GM18507 (cell line): ENCODE measurements around the gene RETREG3.
A peak's percentile ranks its signal among the peaks of the same experiment; 100 is the strongest.

Experiments
- DNase-seq: peaks from one replicate; pipeline ENCODE4 v3.0.0; 2011; ENCODE audit warnings: low read depth; ENCODE audit not compliant: insufficient read length; ENCODE audit errors: extremely low spot score
- FAIRE-seq: peaks from 2 replicates; lab custom pipeline; 2011; peaks lifted over from hg19 to GRCh38; lab: Jason Lieb, UNC

RETREG3 gene

GRCh38 chr17:42537156-42537805, 71.9 kb downstream of the RETREG3 start:
- DNase-seq: no peak
- no peak for FAIRE-seq

- FAIRE-seq: peak; percentile 52
- DNase-seq: peak; percentile 83
These were observed 72.6 kb downstream of the RETREG3 start for GRCh38 chr17:42536372-42537155.

GRCh38 chr17:42536048-42536371, 73.2 kb downstream of the RETREG3 start, which contains the start of gene NAGLU:
NAGLU (plus strand) TSS chr17:42536241; CDS start chr17:42536273, 32 bp downstream.
- FAIRE-seq (peak; percentile 84), DNase-seq (peak; percentile 99)

GRCh38 chr17:42535155-42536047, 73.8 kb downstream of the RETREG3 start:
- FAIRE-seq: no peak
- DNase-seq: no peak

GRCh38 chr17:42531455-42532354, 77.5 kb downstream of the RETREG3 start:
- DNase-seq (no peak), FAIRE-seq (peak; percentile 38)

GRCh38 chr17:42530952-42531454, 78.2 kb downstream of the RETREG3 start:
- FAIRE-seq: no peak
- DNase-seq: no peak
